Smooth muscle cell (in vitro differentiated cells): ENCODE data around the gene ALDH3B1. TPM values are rescaled to one million over a fixed set of nuclear protein-coding genes. Genes with fewer than 3 reads are reported as not detected.

Experiments used
- DNase-seq: peaks from one replicate; lab custom pipeline; 2025; ENCODE audit not compliant: unreplicated experiment; lab: John Stamatoyannopoulos, UW
- H2AFZ ChIP-seq: fragments of 200-600 bp; sonication (generic); 2 replicates; pipeline ENCODE4 v1.6.0; 2016; ENCODE audit warnings: antibody characterized with exemption, low read depth, mild to moderate bottlenecking
- H3F3A ChIP-seq: fragments of 200-600 bp; sonication (generic); 2 replicates; pipeline ENCODE4 v1.6.0; 2017; ENCODE audit warnings: antibody characterized with exemption, low read depth
- H3K27ac ChIP-seq: fragments of 200-600 bp; sonication (generic); 2 replicates; pipeline ENCODE4 v1.5.1; 2016; ENCODE audit warnings: low read depth, mild to moderate bottlenecking
- H3K27me3 ChIP-seq: fragments of 200-600 bp; sonication (generic); 2 replicates; pipeline ENCODE4 v1.6.1; 2016; ENCODE audit warnings: low read depth, mild to moderate bottlenecking
- H3K36me3 ChIP-seq: fragments of 200-600 bp; sonication (generic); 2 replicates; pipeline ENCODE4 v1.5.1; 2016; ENCODE audit warnings: low read depth
- H3K4me1 ChIP-seq: fragments of 200-600 bp; sonication (generic); 2 replicates; pipeline ENCODE4 v1.5.1; 2016; ENCODE audit warnings: low read depth
- H3K4me2 ChIP-seq: fragments of 200-600 bp; sonication (generic); 2 replicates; pipeline ENCODE4 v1.6.0; 2016; ENCODE audit warnings: mild to moderate bottlenecking
- H3K4me3 ChIP-seq: fragments of 200-600 bp; sonication (generic); 2 replicates; pipeline ENCODE4 v1.5.1; 2016; ENCODE audit warnings: mild to moderate bottlenecking
- H3K79me2 ChIP-seq: fragments of 200-600 bp; sonication (generic); 2 replicates; pipeline ENCODE4 v1.6.0; 2016; ENCODE audit warnings: low read depth, mild to moderate bottlenecking
- H3K9ac ChIP-seq: fragments of 200-600 bp; sonication (generic); 2 replicates; pipeline ENCODE4 v1.6.0; 2016; ENCODE audit warnings: low read depth
- H3K9me3 ChIP-seq: fragments of 200-600 bp; sonication (generic); replicated peaks from 2 replicates; pipeline ENCODE4 v1.5.1; 2016; ENCODE audit warnings: low read depth
- H4K20me1 ChIP-seq: fragments of 200-600 bp; sonication (generic); 2 replicates; pipeline ENCODE4 v1.6.0; 2016; ENCODE audit warnings: low read depth
- CTCF ChIP-seq: fragments of 200-600 bp; sonication (generic); IDR thresholded peaks from 2 replicates; pipeline ENCODE4 v1.5.1; 2017; ENCODE audit warnings: borderline replicate concordance, mild to moderate bottlenecking, antibody characterized with exemption; ENCODE audit not compliant: insufficient read depth, poor library complexity, severe bottlenecking
- WGBS: methylation state at CpG from one replicate; pipeline ENCODE4 v1.1.7; 2016; ENCODE audit warnings: low lambda C conversion rate; 5-methylcytosine and 5-hydroxymethylcytosine counted together
- polyA plus RNA-seq: library from polyadenylated mRNA; unstranded; fragments of >200 nt; fragmentation: Nextera tagmentation; extraction: Ambion mirVana; gene quantifications from 2 replicates; pipeline ENCODE4 v1.2.1, GENCODE V29; 2016
- total RNA-seq: library from RNA; depleted of rRNA; stranded (reverse); fragments of >200 nt; gene quantifications from 2 replicates; pipeline ENCODE4 v1.2.3, GENCODE V29; 2014

ALDH3B1 gene
- total and polyA plus RNA-seq, 2 experiments from 2014 or later = 8.8 to 9.9 TPM

- WGBS = 89% methylated on average over 9 of the region's 9 CpGs
- Histone ChIP-seq H3K4me3 (no peak overlapping the region), H3K36me3 (no peaks in the 10 kb centered on the region), H3K4me1 (no peaks in the 10 kb centered on the region), H3F3A (peaks cover 10% of the 10 kb centered on the region), H4K20me1 (no peaks in the 10 kb centered on the region), H3K27me3 (no peaks in the 10 kb centered on the region), H3K9ac (no peak overlapping the region), H3K4me2 (no peak overlapping the region), H2AFZ (no peak overlapping the region), H3K79me2 (no peaks in the 10 kb centered on the region), H3K27ac (no peak overlapping the region), H3K9me3 (no peaks in the 10 kb centered on the region)
- no peak for DNase-seq
- TF ChIP-seq CTCF = no peak
Measured at GRCh38 chr11:68053117-68053516, 43.0 kb downstream of the ALDH3B1 start.

GRCh38 chr11:68053981-68054812 is 44.1 kb downstream of the ALDH3B1 start:
- no peak for TF ChIP-seq CTCF
- Histone ChIP-seq H3K9me3 (no peaks in the 10 kb centered on the region), H3K4me2 (no peak overlapping the region), H3K27me3 (no peaks in the 10 kb centered on the region), H4K20me1 (no peaks in the 10 kb centered on the region), H2AFZ (no peak overlapping the region), H3K79me2 (no peaks in the 10 kb centered on the region), H3K4me3 (no peak overlapping the region), H3F3A (peaks cover 10% of the 10 kb centered on the region), H3K9ac (no peak overlapping the region), H3K27ac (no peak overlapping the region), H3K36me3 (no peaks in the 10 kb centered on the region), H3K4me1 (no peaks in the 10 kb centered on the region)
- DNase-seq = no peak
- WGBS = 94% methylated on average over 11 of the region's 11 CpGs

GRCh38 chr11:68056317-68057285 is 46.5 kb downstream of the ALDH3B1 start:
- no peak overlapping the region for H3K4me2 ChIP-seq
- H3F3A ChIP-seq = peaks cover 10% of the 10 kb centered on the region
- 96% methylated on average over 12 of the region's 12 CpGs for WGBS
- no peaks in the 10 kb centered on the region for H4K20me1 ChIP-seq
- TF ChIP-seq CTCF = no peak
- no peak for DNase-seq
- no peak overlapping the region for H3K9ac ChIP-seq
- no peaks in the 10 kb centered on the region for H3K27me3 ChIP-seq
- H3K27ac ChIP-seq = no peak overlapping the region
- no peaks in the 10 kb centered on the region for H3K4me1 ChIP-seq
- H3K79me2 ChIP-seq = no peaks in the 10 kb centered on the region
- peaks cover 3% of the 10 kb centered on the region for H3K36me3 ChIP-seq
- H2AFZ ChIP-seq = no peak overlapping the region
- H3K4me3 ChIP-seq = no peak overlapping the region
- H3K9me3 ChIP-seq = no peaks in the 10 kb centered on the region
